WTC11 (cell line): ENCODE measurements around the gene C16orf54. TPM values are rescaled to one million over a fixed set of nuclear protein-coding genes. Genes with fewer than 3 reads are reported as not detected.

Source experiments
- AFF4 ChIP-seq: sonication (generic); formaldehyde crosslinking; IDR thresholded peaks from 2 replicates; pipeline ENCODE4 v1.8.1; 2023; ENCODE audit warnings: mild to moderate bottlenecking, missing genetic modification reagents, borderline replicate concordance
- ATF2 ChIP-seq: sonication (generic); formaldehyde crosslinking; IDR thresholded peaks from 2 replicates; pipeline ENCODE4 v1.8.1; 2022; ENCODE audit warnings: low read depth, missing genetic modification reagents, borderline replicate concordance
- ETV6 ChIP-seq: sonication (generic); formaldehyde crosslinking; IDR thresholded peaks from 2 replicates; pipeline ENCODE4 v1.8.1; 2022; ENCODE audit warnings: mild to moderate bottlenecking, missing genetic modification reagents
- FOXJ3 ChIP-seq: sonication (generic); formaldehyde crosslinking; IDR thresholded peaks from 2 replicates; pipeline ENCODE4 v1.9.0; 2021; ENCODE audit warnings: missing genetic modification reagents, mild to moderate bottlenecking, borderline replicate concordance
- FOXK1 ChIP-seq: sonication (generic); formaldehyde crosslinking; IDR thresholded peaks from 2 replicates; pipeline ENCODE4 v1.8.0; 2022; ENCODE audit warnings: mild to moderate bottlenecking, moderate library complexity, missing genetic modification reagents
- FOXP1 ChIP-seq: sonication (generic); formaldehyde crosslinking; IDR thresholded peaks from 2 replicates; pipeline ENCODE4 v1.8.0; 2022; ENCODE audit warnings: missing genetic modification reagents, mild to moderate bottlenecking, moderate library complexity, borderline replicate concordance
- GABPB1 ChIP-seq: sonication (generic); formaldehyde crosslinking; IDR thresholded peaks from 2 replicates; pipeline ENCODE4 v1.8.1; 2023; ENCODE audit warnings: mild to moderate bottlenecking, missing genetic modification reagents
- GTF2I ChIP-seq: fragments of 250-450 bp; sonication (Bioruptor Pico); conservative IDR thresholded peaks from 2 replicates; pipeline ENCODE4 v1.4.0; 2021; ENCODE audit warnings: mild to moderate bottlenecking
- IRF2 ChIP-seq: sonication (generic); formaldehyde crosslinking; IDR thresholded peaks from 2 replicates; pipeline ENCODE4 v1.8.0; 2022; ENCODE audit warnings: low read depth, missing genetic modification reagents, borderline replicate concordance
- KAT7 ChIP-seq: sonication (generic); formaldehyde crosslinking; IDR thresholded peaks from 2 replicates; pipeline ENCODE4 v1.8.1; 2023; ENCODE audit warnings: missing genetic modification reagents, mild to moderate bottlenecking, borderline replicate concordance
- MXD4 ChIP-seq: fragments of 250-450 bp; sonication (Bioruptor Pico); IDR thresholded peaks from 2 replicates; pipeline ENCODE4 v1.8.0; 2021; ENCODE audit warnings: mild to moderate bottlenecking, moderate library complexity, borderline replicate concordance
- NFE2L1 ChIP-seq: sonication (generic); formaldehyde crosslinking; IDR thresholded peaks from 2 replicates; pipeline ENCODE4 v1.8.1; 2023; ENCODE audit warnings: missing genetic modification reagents
- NFYB ChIP-seq: sonication (generic); formaldehyde crosslinking; conservative IDR thresholded peaks from 2 replicates; pipeline ENCODE4 v1.8.0; 2022; ENCODE audit warnings: low read depth, missing genetic modification reagents
- RORB ChIP-seq: fragments of 250-450 bp; sonication (Bioruptor Pico); IDR thresholded peaks from 2 replicates; pipeline ENCODE4 v1.9.0; 2021; ENCODE audit warnings: mild to moderate bottlenecking
- SMAD3 ChIP-seq: sonication (generic); formaldehyde crosslinking; IDR thresholded peaks from 2 replicates; pipeline ENCODE4 v1.8.0; 2022; ENCODE audit warnings: missing genetic modification reagents, mild to moderate bottlenecking, borderline replicate concordance
- SOX15 ChIP-seq: fragments of 250-450 bp; sonication (Bioruptor Pico); IDR thresholded peaks from 2 replicates; pipeline ENCODE4 v1.9.0; 2021; ENCODE audit warnings: mild to moderate bottlenecking
- SP1 ChIP-seq: sonication (generic); formaldehyde crosslinking; conservative IDR thresholded peaks from 2 replicates; pipeline ENCODE4 v1.8.1; 2022; ENCODE audit warnings: missing genetic modification reagents
- TEAD1 ChIP-seq: sonication (generic); formaldehyde crosslinking; IDR thresholded peaks from 2 replicates; pipeline ENCODE4 v1.8.0; 2022; ENCODE audit warnings: mild to moderate bottlenecking, missing genetic modification reagents
- TP53 ChIP-seq: sonication (generic); formaldehyde crosslinking; IDR thresholded peaks from 2 replicates; pipeline ENCODE4 v1.8.1; 2023; ENCODE audit warnings: mild to moderate bottlenecking, missing genetic modification reagents
- ZNF121 ChIP-seq: sonication (generic); formaldehyde crosslinking; IDR thresholded peaks from 2 replicates; pipeline ENCODE4 v1.8.0; 2023; ENCODE audit warnings: missing genetic modification reagents
- ZNF219 ChIP-seq: sonication (generic); formaldehyde crosslinking; IDR thresholded peaks from 2 replicates; pipeline ENCODE4 v1.8.0; 2023; ENCODE audit warnings: missing genetic modification reagents, mild to moderate bottlenecking, borderline replicate concordance
- ZNF232 ChIP-seq: sonication (generic); formaldehyde crosslinking; IDR thresholded peaks from 2 replicates; pipeline ENCODE4 v1.8.0; 2022; ENCODE audit warnings: mild to moderate bottlenecking, missing genetic modification reagents
- ZNF396 ChIP-seq: fragments of 250-450 bp; sonication (Bioruptor Pico); IDR thresholded peaks from 2 replicates; pipeline ENCODE4 v1.8.0; 2021; ENCODE audit warnings: mild to moderate bottlenecking, moderate library complexity, borderline replicate concordance
- ZNF416 ChIP-seq: fragments of 250-450 bp; sonication (Bioruptor Pico); IDR thresholded peaks from 2 replicates; pipeline ENCODE4 v1.9.0; 2021; ENCODE audit warnings: mild to moderate bottlenecking, inconsistent platforms
- ZNF423 ChIP-seq: fragments of 250-450 bp; sonication (Bioruptor Pico); IDR thresholded peaks from 2 replicates; pipeline ENCODE4 v2.1.2; 2022; ENCODE audit warnings: mild to moderate bottlenecking, moderate library complexity
- ZNF512 ChIP-seq: sonication (generic); formaldehyde crosslinking; IDR thresholded peaks from 2 replicates; pipeline ENCODE4 v1.8.1; 2022; ENCODE audit warnings: missing genetic modification reagents, borderline replicate concordance
- total RNA-seq: library from RNA; stranded (reverse); gene quantifications from 3 replicates; pipeline ENCODE4 v1.2.3, GENCODE V29; 2021
- TF ChIP-seq, protein P1 (sequence below): sonication (generic); formaldehyde crosslinking; IDR thresholded peaks from 2 replicates; pipeline ENCODE4 v1.8.1; 2023; ENCODE audit warnings: mild to moderate bottlenecking, missing genetic modification reagents, moderate library complexity
- TF ChIP-seq, protein P2 (sequence below): sonication (generic); formaldehyde crosslinking; IDR thresholded peaks from 2 replicates; pipeline ENCODE4 v1.8.1; 2023; ENCODE audit warnings: mild to moderate bottlenecking, missing genetic modification reagents
- TF ChIP-seq, protein P3 (sequence below): sonication (generic); formaldehyde crosslinking; IDR thresholded peaks from 2 replicates; pipeline ENCODE4 v1.8.0; 2023; ENCODE audit warnings: missing genetic modification reagents
- TF ChIP-seq, protein P4 (sequence below): fragments of 250-450 bp; sonication (Bioruptor Pico); IDR thresholded peaks from 2 replicates; pipeline ENCODE4 v1.9.0; 2021; ENCODE audit warnings: mild to moderate bottlenecking

The C16orf54 gene
- total RNA-seq, 1 experiment from 2014 or later = 0.09 TPM

DNA sequence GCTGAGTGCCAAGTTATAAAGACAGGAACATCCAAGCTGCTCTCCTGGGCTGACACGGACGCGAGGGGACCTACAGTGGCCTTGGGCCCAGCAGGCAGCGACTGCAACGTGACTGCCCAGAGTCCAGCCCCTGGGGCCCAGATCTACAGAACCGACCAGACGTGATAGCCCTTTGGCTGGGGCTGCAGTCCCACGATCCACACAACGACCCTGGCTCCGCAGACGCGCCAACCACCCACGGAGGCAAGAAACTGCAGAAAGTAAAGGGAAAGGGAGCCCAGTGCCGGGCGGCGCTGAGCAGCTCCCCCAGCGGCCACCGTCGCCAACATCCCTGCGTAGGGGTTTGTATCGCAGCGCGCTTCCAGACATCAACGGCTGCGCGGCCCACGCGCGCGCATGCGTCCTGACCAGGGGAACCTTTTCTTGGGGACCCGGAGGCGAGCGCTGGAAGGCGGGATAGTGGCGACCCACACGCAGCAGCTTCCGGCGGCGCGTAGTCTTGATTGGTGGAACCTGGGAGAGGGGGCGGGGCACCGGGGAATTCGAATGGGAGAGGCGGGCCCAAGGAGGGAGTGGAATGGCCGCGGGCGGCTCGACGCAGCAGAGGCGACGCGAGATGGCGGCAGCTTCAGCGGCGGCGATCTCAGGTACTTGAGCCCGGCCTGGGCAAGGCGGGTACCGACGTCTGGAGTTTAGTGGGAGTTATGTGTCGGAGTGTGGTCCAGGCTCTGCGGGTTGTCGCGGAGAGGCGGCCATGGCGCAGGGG is 44.6 kb upstream of the C16orf54 start, which contains the start of gene KIF22 (continued):
- TF ChIP-seq ATF2 (CRISPR knock-in tag) = no peak
- TF ChIP-seq ZNF416 (CRISPR knock-in tag) = no peak; the same call in 1 of the 2 replicates
- no peak for TF ChIP-seq GTF2I
- TF ChIP-seq, protein P1, sequence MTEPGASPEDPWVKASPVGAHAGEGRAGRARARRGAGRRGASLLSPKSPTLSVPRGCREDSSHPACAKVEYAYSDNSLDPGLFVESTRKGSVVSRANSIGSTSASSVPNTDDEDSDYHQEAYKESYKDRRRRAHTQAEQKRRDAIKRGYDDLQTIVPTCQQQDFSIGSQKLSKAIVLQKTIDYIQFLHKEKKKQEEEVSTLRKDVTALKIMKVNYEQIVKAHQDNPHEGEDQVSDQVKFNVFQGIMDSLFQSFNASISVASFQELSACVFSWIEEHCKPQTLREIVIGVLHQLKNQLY (CRISPR knock-in tag) = no peak
- peak; percentile 92 for TF ChIP-seq NFYB
- TF ChIP-seq ZNF396 = no peak
- TF ChIP-seq ETV6 (CRISPR knock-in tag) = peak; percentile 92
- no peak for TF ChIP-seq IRF2 (CRISPR knock-in tag)
- TF ChIP-seq ZNF512 (CRISPR knock-in tag) = no peak
- TF ChIP-seq FOXP1 (CRISPR knock-in tag) = no peak
- TF ChIP-seq KAT7 (CRISPR knock-in tag) = peak; percentile 33; the same call in 1 of the 2 replicates
- peak; percentile 87 for TF ChIP-seq ZNF232 (CRISPR knock-in tag)
- TF ChIP-seq TP53 (CRISPR knock-in tag) = no peak
- peak; percentile 22; the same call in 1 of the 2 replicates for TF ChIP-seq ZNF219
- peak; percentile 78 for TF ChIP-seq SMAD3 (CRISPR knock-in tag)
- no peak for TF ChIP-seq ZNF423 (CRISPR knock-in tag)
- TF ChIP-seq, protein P2, sequence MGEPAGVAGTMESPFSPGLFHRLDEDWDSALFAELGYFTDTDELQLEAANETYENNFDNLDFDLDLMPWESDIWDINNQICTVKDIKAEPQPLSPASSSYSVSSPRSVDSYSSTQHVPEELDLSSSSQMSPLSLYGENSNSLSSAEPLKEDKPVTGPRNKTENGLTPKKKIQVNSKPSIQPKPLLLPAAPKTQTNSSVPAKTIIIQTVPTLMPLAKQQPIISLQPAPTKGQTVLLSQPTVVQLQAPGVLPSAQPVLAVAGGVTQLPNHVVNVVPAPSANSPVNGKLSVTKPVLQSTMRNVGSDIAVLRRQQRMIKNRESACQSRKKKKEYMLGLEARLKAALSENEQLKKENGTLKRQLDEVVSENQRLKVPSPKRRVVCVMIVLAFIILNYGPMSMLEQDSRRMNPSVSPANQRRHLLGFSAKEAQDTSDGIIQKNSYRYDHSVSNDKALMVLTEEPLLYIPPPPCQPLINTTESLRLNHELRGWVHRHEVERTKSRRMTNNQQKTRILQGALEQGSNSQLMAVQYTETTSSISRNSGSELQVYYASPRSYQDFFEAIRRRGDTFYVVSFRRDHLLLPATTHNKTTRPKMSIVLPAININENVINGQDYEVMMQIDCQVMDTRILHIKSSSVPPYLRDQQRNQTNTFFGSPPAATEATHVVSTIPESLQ = no peak
- TF ChIP-seq SP1 (CRISPR knock-in tag) = peak; percentile 98
- no peak for TF ChIP-seq SOX15 (CRISPR knock-in tag)
- TF ChIP-seq MXD4 (CRISPR knock-in tag) = no peak
- TF ChIP-seq AFF4 (CRISPR knock-in tag) = 0 out of 2 replicates have a peak, but pooled peaks have one; percentile 71
- TF ChIP-seq, protein P3, sequence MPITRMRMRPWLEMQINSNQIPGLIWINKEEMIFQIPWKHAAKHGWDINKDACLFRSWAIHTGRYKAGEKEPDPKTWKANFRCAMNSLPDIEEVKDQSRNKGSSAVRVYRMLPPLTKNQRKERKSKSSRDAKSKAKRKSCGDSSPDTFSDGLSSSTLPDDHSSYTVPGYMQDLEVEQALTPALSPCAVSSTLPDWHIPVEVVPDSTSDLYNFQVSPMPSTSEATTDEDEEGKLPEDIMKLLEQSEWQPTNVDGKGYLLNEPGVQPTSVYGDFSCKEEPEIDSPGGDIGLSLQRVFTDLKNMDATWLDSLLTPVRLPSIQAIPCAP (CRISPR knock-in tag) = 0 out of 2 replicates have a peak, but pooled peaks have one; percentile 50
- TF ChIP-seq TEAD1 (CRISPR knock-in tag) = no peak
- no peak for TF ChIP-seq ZNF121 (CRISPR knock-in tag)
- TF ChIP-seq NFE2L1 (CRISPR knock-in tag) = no peak; the same call in 1 of the 2 replicates
- TF ChIP-seq FOXJ3 = no peak
- TF ChIP-seq, protein P4, sequence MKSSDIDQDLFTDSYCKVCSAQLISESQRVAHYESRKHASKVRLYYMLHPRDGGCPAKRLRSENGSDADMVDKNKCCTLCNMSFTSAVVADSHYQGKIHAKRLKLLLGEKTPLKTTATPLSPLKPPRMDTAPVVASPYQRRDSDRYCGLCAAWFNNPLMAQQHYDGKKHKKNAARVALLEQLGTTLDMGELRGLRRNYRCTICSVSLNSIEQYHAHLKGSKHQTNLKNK = no peak
- peak; percentile 90 for TF ChIP-seq GABPB1 (CRISPR knock-in tag)
- peak; percentile 50; the same call in 1 of the 2 replicates for TF ChIP-seq FOXK1 (CRISPR knock-in tag)
- no peak for TF ChIP-seq RORB (CRISPR knock-in tag)
